ENCODE results near the gene IKZF3.

The IKZF3 gene

DNA sequence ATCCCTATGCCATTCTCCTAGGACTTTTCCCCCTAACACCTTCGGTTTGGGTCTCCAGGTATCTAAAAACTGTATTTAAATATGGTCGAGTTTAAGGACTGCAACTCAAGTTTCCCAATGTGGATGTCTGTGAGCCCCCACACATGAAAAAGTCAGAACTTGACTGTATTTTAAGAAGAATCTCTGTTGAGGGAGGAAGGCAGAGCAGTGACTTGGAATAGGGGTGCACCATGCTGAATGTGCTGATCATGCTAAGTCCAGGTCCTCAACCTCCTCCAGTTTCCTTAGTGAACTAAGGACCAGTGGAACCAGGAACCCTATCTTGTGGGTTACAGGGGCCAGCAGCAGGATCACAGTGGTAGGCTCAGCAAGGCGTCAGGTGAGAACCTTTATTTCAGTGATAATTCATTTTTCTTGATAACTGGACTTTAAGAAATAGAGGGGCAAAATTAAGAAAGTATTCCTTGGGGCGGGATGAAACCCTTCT is 106.9 kb downstream of the IKZF3 start:
- in situ Hi-C loops (cut with MboI; ENCODE audit: low sequenced_read_pairs), result loop anchor here (10.0 kb wide), 1 partner anchor 122 kb away; the partner anchor contains the start of gene STARD3

DNA sequence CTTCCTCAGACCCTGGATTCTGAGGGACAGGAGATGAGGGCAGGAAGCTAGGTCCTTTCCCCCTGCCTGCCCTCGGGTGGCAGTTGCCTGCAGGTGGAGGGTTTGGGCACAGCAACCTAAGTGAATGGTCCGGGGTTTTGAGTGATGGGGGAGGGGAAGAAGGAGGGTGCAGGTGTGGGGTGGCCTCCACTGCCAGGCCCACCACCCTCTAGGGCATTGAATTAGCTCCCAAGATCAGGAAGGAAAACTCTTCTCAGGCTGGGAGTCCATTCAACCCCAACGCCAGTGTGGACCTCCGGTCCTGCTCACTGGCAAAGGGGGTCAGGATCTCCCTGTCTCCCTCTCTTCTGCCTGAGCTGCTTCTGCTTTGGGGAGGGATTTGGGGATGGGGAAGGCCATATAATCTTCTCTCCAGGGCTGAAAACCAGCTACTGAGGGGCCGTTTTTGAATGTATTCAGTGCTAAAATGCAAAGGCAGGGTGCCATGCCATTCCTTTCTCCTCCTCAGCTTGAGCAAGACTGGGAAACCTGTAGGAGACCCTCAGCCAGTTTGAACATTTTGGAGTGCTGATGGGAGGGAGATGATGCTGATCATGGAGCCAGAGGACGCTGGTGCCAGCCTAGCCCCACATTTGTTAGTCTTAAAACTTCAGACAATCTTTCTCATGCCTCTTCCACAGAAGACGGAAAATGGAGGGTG is 107.6 kb downstream of the IKZF3 start:
- in situ Hi-C loops (cut with MboI; ENCODE audit: low sequenced_read_pairs), result loop anchor here (10.0 kb wide), 1 partner anchor 122 kb away; the partner anchor contains the start of gene STARD3

- in situ Hi-C loops (cut with MboI; ENCODE audit: low sequenced_read_pairs), result loop anchor here (10.0 kb wide), 1 partner anchor 121 kb away; the partner anchor contains the start of gene STARD3
These were observed 108.3 kb downstream of the IKZF3 start for GRCh38 chr17:39755554-39756379.

GRCh38 chr17:39754958-39755553 is 109.1 kb downstream of the IKZF3 start:
- in situ Hi-C loops (cut with MboI; ENCODE audit: low sequenced_read_pairs), result loop anchor here (10.0 kb wide), 1 partner anchor 120 kb away; the partner anchor contains the start of gene STARD3

DNA sequence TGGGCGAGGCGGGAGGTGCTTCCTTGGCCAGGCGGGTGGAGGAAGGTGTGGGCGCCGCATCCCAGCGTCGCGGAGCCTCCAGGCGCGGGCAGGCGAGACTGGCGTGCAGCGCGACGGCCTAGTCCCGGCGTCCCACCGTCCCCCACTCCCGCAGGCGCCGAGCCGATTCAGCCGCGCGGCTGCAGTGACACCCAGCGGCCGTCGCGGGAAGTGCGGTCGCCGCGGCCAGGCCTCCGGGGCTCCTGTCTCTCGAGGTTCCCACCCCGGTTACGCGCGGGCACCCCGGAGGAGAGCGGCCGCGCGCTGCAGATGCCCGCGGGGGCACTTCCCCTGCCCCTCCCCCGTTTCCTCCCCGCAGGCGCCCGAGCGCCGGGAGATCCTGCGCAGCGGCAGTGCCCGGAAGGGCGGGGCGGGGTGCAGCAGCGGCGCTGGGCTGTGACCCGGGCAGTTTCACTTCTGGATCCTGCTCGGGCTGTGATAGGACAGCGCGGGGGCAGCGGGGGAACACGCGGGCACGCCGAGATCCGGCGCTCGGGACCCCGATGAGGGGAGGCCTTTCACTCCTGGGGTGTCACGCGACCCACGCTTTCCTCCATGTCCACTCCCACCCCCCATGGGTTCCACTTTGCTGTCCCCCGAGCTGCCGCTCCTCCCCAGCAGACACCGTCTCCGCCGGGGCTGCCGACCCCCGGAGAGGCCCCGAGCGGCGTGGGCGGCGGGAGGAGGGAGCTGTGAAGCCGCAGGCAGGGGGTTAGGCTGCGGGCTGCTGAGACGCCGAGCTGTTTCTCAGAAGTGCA is 109.8 kb downstream of the IKZF3 start:
- in situ Hi-C loops (cut with MboI; ENCODE audit: low sequenced_read_pairs), result loop anchor here (10.0 kb wide), 1 partner anchor 120 kb away; the partner anchor contains the start of gene STARD3

GRCh38 chr17:39753514-39754160 is 110.5 kb downstream of the IKZF3 start:
- in situ Hi-C loops (cut with MboI; ENCODE audit: low sequenced_read_pairs), result loop anchor here (10.0 kb wide), 1 partner anchor 119 kb away; the partner anchor contains the start of gene STARD3

DNA sequence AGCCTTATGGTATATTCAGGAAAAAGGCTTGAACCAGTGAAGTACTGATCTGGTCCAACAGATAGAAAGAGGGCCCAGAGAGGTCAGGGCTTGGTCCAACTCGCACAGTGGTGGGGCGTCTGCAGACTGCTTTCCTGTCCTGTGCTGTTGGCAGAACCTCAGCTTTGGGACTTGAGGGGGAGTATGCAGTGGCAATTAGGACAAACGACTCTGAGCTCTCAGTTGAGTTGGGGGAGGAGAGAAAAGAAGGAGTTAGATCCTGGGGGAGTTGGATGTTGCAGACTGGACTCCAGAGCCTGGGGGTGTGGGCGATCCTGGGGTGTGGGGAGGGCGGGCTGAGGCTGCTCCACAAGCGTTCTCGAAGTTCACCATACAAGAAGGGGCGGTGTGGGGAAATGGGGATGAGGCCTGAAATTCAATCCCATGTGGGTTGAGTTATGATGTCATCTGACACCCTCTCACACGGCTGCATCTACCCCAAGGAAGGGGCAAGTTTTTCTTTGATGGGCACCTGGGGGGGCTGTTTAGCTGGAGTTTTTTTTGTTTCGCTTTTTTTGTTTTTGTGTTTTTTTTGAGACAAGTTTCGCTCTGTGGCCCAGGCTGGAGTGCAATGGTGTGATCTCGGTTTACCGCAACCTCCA is 111.8 kb downstream of the IKZF3 start:
- in situ Hi-C loops (cut with MboI; ENCODE audit: low sequenced_read_pairs), result loop anchor here (10.0 kb wide), 1 partner anchor 118 kb away; the partner anchor contains the start of gene STARD3

- in situ Hi-C loops (cut with MboI; ENCODE audit: low sequenced_read_pairs), result loop anchor here (10.0 kb wide), 1 partner anchor 117 kb away; the partner anchor contains the start of gene STARD3
These were observed 112.5 kb downstream of the IKZF3 start for GRCh38 chr17:39751637-39752036.

DNA sequence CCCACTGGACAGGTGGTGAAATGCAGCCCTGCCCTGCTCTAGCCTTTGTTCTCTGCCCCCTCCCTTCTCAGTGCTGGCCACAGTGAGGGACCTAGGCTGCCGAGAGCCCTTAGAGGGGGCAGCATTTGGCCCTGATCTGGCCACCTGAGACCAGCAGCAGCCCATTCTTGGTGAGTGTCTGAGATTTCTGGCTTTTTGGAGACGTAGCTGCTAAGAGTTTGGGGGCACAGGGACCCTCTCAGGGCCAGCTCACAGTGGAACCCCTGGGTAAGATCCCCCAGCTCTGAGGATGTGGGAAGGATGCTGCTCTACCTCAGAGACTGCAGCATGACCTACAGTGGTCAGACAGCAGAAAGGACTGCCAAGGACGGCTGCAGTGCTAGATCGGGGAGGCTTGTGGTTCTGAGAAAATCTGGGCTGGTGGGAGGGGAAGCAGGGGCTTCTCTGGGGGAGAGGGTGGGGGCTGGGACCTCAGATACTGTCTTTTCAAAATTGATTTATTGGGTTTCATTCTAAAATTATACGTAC is 113.0 kb downstream of the IKZF3 start:
- in situ Hi-C loops (cut with MboI; ENCODE audit: low sequenced_read_pairs), result loop anchor here (10.0 kb wide), 1 partner anchor 116 kb away; the partner anchor contains the start of gene STARD3

DNA sequence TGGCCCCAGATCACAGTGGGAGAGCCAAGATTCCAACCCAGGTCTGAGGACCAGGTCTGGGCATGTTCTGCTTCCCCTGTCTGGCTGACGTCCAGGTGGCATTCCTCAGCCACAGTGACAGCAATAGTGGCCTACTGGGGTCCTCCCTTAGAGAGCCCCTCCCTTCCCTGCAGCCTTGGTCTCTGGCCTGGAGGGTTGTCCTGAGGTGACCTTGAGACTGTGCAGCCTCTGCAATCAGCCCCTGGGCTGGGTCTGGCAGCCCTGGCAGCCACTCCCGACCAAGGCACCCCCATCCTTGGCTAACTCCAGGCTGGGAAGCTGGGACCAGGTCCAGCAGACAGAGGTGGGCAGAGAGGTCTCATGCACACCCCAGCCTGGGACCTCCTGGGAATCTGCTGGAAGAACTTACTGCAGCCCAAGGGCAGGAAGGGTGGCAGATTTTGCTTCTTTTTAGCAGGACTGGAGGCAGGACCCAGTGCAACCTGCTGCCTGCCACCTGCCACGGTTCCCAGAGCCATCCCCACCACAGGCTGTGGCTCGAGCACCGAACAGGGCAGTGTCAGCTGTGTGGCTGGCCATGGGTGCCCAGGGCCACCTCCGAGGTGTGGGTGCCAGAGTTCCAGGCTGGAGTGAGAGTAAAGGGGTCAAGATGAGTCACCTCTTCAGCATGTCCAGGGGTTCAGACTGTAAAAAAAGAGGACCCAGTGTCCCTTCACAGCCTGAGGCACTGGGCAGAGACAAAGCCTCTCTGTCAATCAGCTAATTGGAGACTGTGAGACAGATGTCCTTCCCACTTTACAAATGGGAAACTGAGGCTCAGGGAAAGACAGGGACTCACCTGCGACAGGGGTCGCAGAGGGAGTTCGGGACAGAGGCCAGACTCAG is 113.7 kb downstream of the IKZF3 start:
- in situ Hi-C loops (cut with MboI; ENCODE audit: low sequenced_read_pairs), result loop anchor here (10.0 kb wide), 1 partner anchor 116 kb away; the partner anchor contains the start of gene STARD3

GRCh38 chr17:39748444-39749034 is 115.6 kb downstream of the IKZF3 start:
- in situ Hi-C loops (cut with MboI; ENCODE audit: low sequenced_read_pairs), result loop anchor here (10.0 kb wide), 1 partner anchor 64 kb away; the partner anchor contains the start of gene PGAP3

- in situ Hi-C loops (cut with MboI; ENCODE audit: low sequenced_read_pairs), result loop anchor here (10.0 kb wide), 1 partner anchor 63 kb away; the partner anchor contains the start of gene PGAP3
These were observed 116.4 kb downstream of the IKZF3 start for GRCh38 chr17:39747745-39748144.

GRCh38 chr17:39746145-39746461 is 118.0 kb downstream of the IKZF3 start:
- in situ Hi-C loops (cut with MboI; ENCODE audit: low sequenced_read_pairs), result loop anchor here (10.0 kb wide), 1 partner anchor 61 kb away; the partner anchor contains the start of gene PGAP3

DNA sequence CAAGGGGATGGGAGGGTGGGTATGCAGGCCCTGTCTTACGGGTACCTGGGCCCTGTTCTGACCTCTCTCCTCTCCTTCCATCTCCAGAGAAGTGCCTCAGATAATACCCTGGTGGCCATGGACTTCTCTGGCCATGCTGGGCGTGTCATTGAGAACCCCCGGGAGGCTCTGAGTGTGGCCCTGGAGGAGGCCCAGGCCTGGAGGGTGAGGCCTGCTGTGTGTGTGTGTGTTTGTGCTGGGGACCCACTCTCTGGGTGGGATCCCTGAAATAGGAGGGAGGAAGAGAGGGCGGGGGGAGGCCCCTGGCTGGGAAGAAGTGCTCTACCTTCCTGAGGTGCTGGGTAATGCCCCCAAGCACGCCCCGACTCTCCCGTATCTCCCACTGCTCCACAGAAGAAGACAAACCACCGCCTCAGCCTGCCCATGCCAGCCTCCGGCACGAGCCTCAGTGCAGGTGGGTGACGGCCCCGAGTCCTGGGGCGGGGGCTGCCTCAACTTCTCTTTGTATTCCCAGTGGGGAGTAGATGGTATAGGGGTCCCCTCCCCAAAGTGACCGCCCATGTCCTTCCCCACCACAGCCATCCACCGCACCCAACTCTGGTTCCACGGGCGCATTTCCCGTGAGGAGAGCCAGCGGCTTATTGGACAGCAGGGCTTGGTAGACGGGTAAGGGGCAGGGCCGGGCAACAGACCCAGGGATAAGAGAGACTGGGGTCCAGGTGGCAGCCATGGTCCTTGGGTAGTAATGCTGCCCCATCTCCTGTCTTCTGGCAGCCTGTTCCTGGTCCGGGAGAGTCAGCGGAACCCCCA is 118.6 kb downstream of the IKZF3 start:
- in situ Hi-C loops (cut with MboI; ENCODE audit: low sequenced_read_pairs), result loop anchor here (10.0 kb wide), 1 partner anchor 61 kb away; the partner anchor contains the start of gene PGAP3

GRCh38 chr17:39744836-39745215 is 119.3 kb downstream of the IKZF3 start:
- in situ Hi-C loops (cut with MboI; ENCODE audit: low sequenced_read_pairs), result loop anchor here (10.0 kb wide), 1 partner anchor 60 kb away; the partner anchor contains the start of gene PGAP3

Measured in HL-60/S4 (cell line).